Endothelial cell of umbilical vein (primary cell): ENCODE measurements around the gene DSCAML1. TPM values are rescaled to one million over a fixed set of nuclear protein-coding genes. Genes with fewer than 3 reads are reported as not detected.

Source experiments
- Bru-seq: library from RNA; stranded (reverse); fragments of 400-500 nt; gene quantifications from one replicate; lab custom pipeline; 2021; lab: Mats Ljungman, UMichigan
- BruChase-seq, 2 experiments: library from RNA; stranded (reverse); fragments of 400-500 nt; gene quantifications; one replicate each; lab custom pipeline; 2021; lab: Mats Ljungman, UMichigan
- BruUV-seq: library from RNA; stranded (reverse); fragments of 400-500 nt; replicated peaks from 2 replicates; lab custom pipeline; 2021; lab: Mats Ljungman, UMichigan
- CTCF ChIA-PET: fragments of 300-600, 350-600 bp; sonication (Branson Sonifier 250); formaldehyde crosslinking; loops from one replicate; lab custom pipeline; 2021; ENCODE audit warnings: antibody characterized with exemption, inconsistent platforms; lab: Charles Lee
- POLR2A ChIA-PET: fragments of 300-600, 350-600 bp; sonication (Branson Sonifier 250); formaldehyde crosslinking; loops from one replicate; lab custom pipeline; 2021; ENCODE audit warnings: antibody characterized with exemption, inconsistent platforms; lab: Charles Lee
- DNase-seq: peaks from one replicate; pipeline ENCODE4 v3.0.0-alpha.2; 2011; ENCODE audit warnings: low read depth, low spot score
- FAIRE-seq: peaks from 2 replicates; lab custom pipeline; 2011; peaks lifted over from hg19 to GRCh38; lab: Jason Lieb, UNC
- H2AFZ ChIP-seq: 2 replicates; pipeline ENCODE4 v1.6.0; 2012; ENCODE audit warnings: low read depth, low read length, control low read depth, inconsistent platforms
- H3K27ac ChIP-seq: 2 replicates; pipeline ENCODE4 v1.5.1; 2011; ENCODE audit warnings: low read depth, mild to moderate bottlenecking, control low read depth, low read length, moderate library complexity; ENCODE audit not compliant: insufficient read depth
- H3K27me3 ChIP-seq, 2 experiments: 2 replicates each; pipeline versions ENCODE4 v1.6.0 to v1.6.1; 2011; ENCODE audit warnings: low read length in 2 of 2, mixed read lengths in 1 of 2; ENCODE audit not compliant: control insufficient read depth in 2 of 2, insufficient read depth in 2 of 2
- H3K36me3 ChIP-seq, 2 experiments: 2 replicates in 1 of 2; 3 replicates in 1 of 2; pipeline ENCODE4 v1.5.1; 2011; ENCODE audit warnings: low read length in 2 of 2, mild to moderate bottlenecking in 1 of 2, moderate library complexity in 1 of 2; ENCODE audit not compliant: control insufficient read depth in 2 of 2, insufficient read depth in 2 of 2; ENCODE audit errors: extremely low read depth in 1 of 2
- H3K4me1 ChIP-seq: 3 replicates; pipeline ENCODE4 v1.5.1; 2011; ENCODE audit warnings: mild to moderate bottlenecking, low read length; ENCODE audit not compliant: control insufficient read depth, insufficient read depth; ENCODE audit errors: extremely low read depth
- H3K4me2 ChIP-seq: 2 replicates; pipeline ENCODE4 v1.6.1; 2011; ENCODE audit warnings: low read length, control low read depth, mixed read lengths; ENCODE audit not compliant: insufficient read depth
- H3K4me3 ChIP-seq, 3 experiments: fragments of 200-600 bp in 1 of 3; sonication (generic), shearing (Covaris generic) in 1 of 3; replicated peaks in 1 of 3; 2 replicates each; pipeline ENCODE4 v1.5.1; 2011 to 2016; ENCODE audit warnings: control low read depth in 3 of 3, low read length in 3 of 3, mild to moderate bottlenecking in 2 of 3, inconsistent platforms in 1 of 3, low read depth in 1 of 3, moderate library complexity in 1 of 3; ENCODE audit not compliant: insufficient read depth in 1 of 3
- H3K79me2 ChIP-seq: 2 replicates; pipeline ENCODE4 v1.6.0; 2012; ENCODE audit warnings: low read length, inconsistent platforms; ENCODE audit not compliant: control insufficient read depth, insufficient read depth
- H3K9ac ChIP-seq: replicated peaks from 2 replicates; pipeline ENCODE3; 2011; ENCODE audit warnings: low read length, control low read depth; ENCODE audit not compliant: insufficient read depth; ENCODE audit errors: extremely low read depth
- H3K9me1 ChIP-seq: replicated peaks from 3 replicates; pipeline ENCODE4 v1.6.0; 2011; ENCODE audit warnings: mild to moderate bottlenecking, low read length; ENCODE audit not compliant: control insufficient read depth, insufficient read depth; ENCODE audit errors: extremely low read depth
- H3K9me3 ChIP-seq: replicated peaks from 2 replicates; pipeline ENCODE4 v1.5.1; 2012; ENCODE audit warnings: low read length, inconsistent platforms; ENCODE audit not compliant: control insufficient read depth, insufficient read depth
- H4K20me1 ChIP-seq: replicated peaks from 2 replicates; pipeline ENCODE3; 2011; ENCODE audit warnings: mild to moderate bottlenecking, low read length; ENCODE audit not compliant: control insufficient read depth, insufficient read depth; ENCODE audit errors: extremely low read depth
- CTCF ChIP-seq, 2 donors: IDR thresholded peaks; 1 replicate in 1 of 2; 2 replicates in 1 of 2; pipeline ENCODE4 v1.5.1; 2011; ENCODE audit warnings: low read length in 2 of 2, mild to moderate bottlenecking in 2 of 2, moderate library complexity in 2 of 2, control low read depth in 1 of 2, inconsistent platforms in 1 of 2, low read depth in 1 of 2; ENCODE audit not compliant: insufficient read depth in 1 of 2; ENCODE audit errors: extremely low read depth in 1 of 2
- EZH2 ChIP-seq: IDR thresholded peaks from 2 replicates; pipeline ENCODE4 v1.6.1; 2012; ENCODE audit warnings: borderline replicate concordance, low read depth, mild to moderate bottlenecking, moderate library complexity, low read length, inconsistent platforms; ENCODE audit not compliant: severe bottlenecking
- MYC ChIP-seq: IDR thresholded peaks from one replicate; pipeline ENCODE4 v1.6.1; 2011; ENCODE audit warnings: mild to moderate bottlenecking, low read depth, low read length
- dilution Hi-C: fragments of 300-500 bp; cut with MboI; formaldehyde crosslinking; loops from one replicate; pipeline ENCODE4 v1.15.0; 2019; ENCODE audit warnings: low sequenced_read_pairs; ENCODE audit not compliant: extremely low pct_ligation_motif_present
- intact Hi-C: fragments of 100-400 bp; cut with micrococcal nuclease; formaldehyde crosslinking; loops from one replicate; pipeline ENCODE4 v1.10.0; 2022
- long read RNA-seq: library from polyadenylated mRNA; stranded (forward); transcript quantifications from one replicate; pipeline ENCODE4 v2.0.0, GENCODE V29; 2021
- polyA minus RNA-seq, 3 experiments: library from RNA; depleted of rRNA, polyadenylated mRNA; stranded (reverse); fragments of >200 nt; gene quantifications; 1 replicate in 1 of 3; 2 replicates in 2 of 3; pipeline ENCODE4 v1.2.3, GENCODE V29; 2011
- polyA plus RNA-seq, 4 experiments: library from polyadenylated mRNA; depleted of rRNA in 3 of 4; stranded (reverse) in 3 of 4; unstranded in 1 of 4; fragments of >200 nt; gene quantifications; 2 replicates each; pipeline versions ENCODE4 v1.2.1 to v1.2.3, GENCODE V29; 2011 to 2012; ENCODE audit warnings: missing spikeins in 1 of 4
- total RNA-seq: library from RNA; stranded (reverse); gene quantifications from 2 replicates; pipeline ENCODE4 v1.2.3, GENCODE V29; 2021

The DSCAML1 gene
- total RNA-seq (not detected in 2 replicates), polyA plus RNA-seq (not detected in 2 replicates), polyA minus RNA-seq (not detected in 2 replicates), Bru-seq, nascent RNA (percentile 0 among the genes with signal in this experiment), BruChase-seq, experiment 1, labeled RNA remaining after a 6-hour chase (percentile 1 among the genes with signal in this experiment), BruChase-seq, experiment 2, labeled RNA remaining after a 2-hour chase (percentile 1 among the genes with signal in this experiment)
- polyA plus RNA-seq (2011; cell fraction: cytosol; rRNA removed): not detected in 2 replicates
- polyA plus RNA-seq (2011; cell fraction: nucleus; rRNA removed): not detected in 2 replicates
- polyA plus RNA-seq (2012): not detected in 2 replicates
- polyA minus RNA-seq (2011; cell fraction: cytosol; rRNA and poly(A)+ RNA removed): not detected
- not detected in 2 replicates for polyA minus RNA-seq (2011; cell fraction: nucleus; rRNA and poly(A)+ RNA removed)
- long read RNA-seq: 0 reads

DNA sequence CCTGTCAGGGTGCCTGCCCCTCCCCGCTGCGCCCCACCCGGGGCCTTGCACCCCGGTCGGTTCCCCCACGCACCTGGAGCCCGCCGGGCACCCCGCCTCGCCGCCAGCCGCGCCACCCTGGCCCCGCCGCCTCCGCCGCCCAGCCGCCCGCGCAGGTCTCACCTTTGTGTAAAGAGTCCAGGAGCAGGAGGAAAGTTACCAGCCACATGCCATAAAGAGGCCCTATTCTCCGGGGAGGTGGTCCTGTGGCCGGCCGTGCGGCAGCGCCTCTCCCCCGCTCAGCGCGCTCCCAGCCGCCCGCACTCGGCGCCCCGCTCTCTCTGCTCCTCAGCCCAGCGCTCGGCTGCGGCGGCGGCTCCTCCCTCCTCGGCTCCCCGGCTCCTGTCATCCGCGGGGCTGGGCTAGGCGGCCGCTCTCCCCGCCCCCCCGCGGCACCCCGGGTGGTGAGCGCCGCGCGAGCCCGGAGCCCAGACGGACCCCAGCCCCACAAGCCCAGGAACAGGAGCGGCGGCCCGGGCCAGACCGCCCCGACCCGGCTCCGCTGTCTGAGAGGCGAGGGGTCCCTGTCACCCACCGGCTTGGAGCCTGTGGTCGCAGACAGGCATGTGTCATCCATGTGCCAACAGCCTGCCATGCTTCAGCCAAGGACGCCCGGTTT lies at the start of gene DSCAML1:
DSCAML1 (minus strand) TSS at position 345 of the 658 bp plus-strand sequence; CDS start at position 208, 137 bp downstream.
- peaks cover 44 to 46% of the 10 kb centered on the region in 2 experiments for H3K27me3 ChIP-seq
- no peaks in the 10 kb centered on the region for H3K36me3 ChIP-seq
- H4K20me1 ChIP-seq: no peaks in the 10 kb centered on the region
- TF ChIP-seq EZH2 (peak; percentile 61), MYC (no peak)
- no peak within 1 kb of the TSS for H3K9ac ChIP-seq
- FAIRE-seq: no peak
- intact Hi-C loops: no loop called here
- BruUV-seq: no TSS peak
- H3K4me1 ChIP-seq: no peaks in the 10 kb centered on the region
- no peak within 1 kb of the TSS for H2AFZ ChIP-seq
- no peak within 1 kb of the TSS for H3K4me2 ChIP-seq
- ChIA-PET POLR2A (no interaction called here), CTCF (interaction anchor here (2.6 to 3.1 kb wide), 2 partner anchors 10 to 150 kb away, joined by 10 to 22 read pairs; no protein-coding TSS in a partner anchor)
- no peaks in the 10 kb centered on the region for H3K9me3 ChIP-seq
- H3K27ac ChIP-seq: no peak within 1 kb of the TSS
- no peak within 1 kb of the TSS for H3K4me3 ChIP-seq
- dilution Hi-C loops: no loop called here
- no peak for DNase-seq
- no peaks in the 10 kb centered on the region for H3K79me2 ChIP-seq
- H3K9me1 ChIP-seq: no peaks in the 10 kb centered on the region

DNA sequence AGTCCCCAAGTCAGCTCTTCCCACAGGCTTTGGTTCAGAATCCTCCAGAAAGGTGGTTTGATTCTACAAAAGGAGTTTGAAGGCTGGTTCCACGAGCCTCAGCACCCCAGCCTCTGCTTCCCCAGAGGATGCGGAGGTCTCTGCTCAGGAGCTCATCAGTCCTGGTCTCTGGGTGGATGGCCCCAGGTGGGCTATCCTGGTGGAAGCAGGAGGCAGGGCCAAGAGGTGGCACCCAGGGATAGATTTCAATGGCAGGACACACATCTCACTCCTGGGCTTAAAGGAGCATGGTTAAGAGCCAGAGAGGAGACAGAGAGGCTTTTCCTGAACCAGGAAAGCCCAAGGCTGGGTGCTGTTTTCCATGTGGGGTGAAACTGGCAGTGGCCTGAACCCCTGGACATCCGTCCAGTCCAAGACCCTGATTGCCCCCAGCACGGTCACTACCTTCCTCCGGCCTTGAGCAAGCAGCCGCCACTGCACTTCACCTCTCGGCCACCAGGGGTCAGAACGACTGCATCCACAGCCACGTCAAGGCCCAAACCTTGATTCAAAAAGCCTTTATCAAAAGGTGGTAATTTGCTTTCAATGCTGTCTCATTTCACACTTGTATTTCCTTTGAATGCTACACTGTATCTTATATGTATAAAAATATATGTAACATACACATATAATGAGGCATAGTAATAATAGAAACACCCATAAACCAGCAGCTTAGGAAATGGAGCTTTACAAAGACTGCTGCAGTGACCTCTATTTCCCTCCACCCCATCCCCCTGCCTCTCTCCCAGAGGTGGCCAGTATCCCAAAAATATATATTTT lies 46.9 kb upstream of the DSCAML1 start:
- dilution Hi-C loops: no loop called here
- DNase-seq: peak; percentile 69
- POLR2A ChIA-PET: no interaction called here

More for the DNA sequence above, 46.9 kb upstream of the DSCAML1 start:
- H2AFZ ChIP-seq: no peak overlapping the region
- no peaks in the 10 kb centered on the region for H3K9me3 ChIP-seq
- H3K9ac ChIP-seq: no peak overlapping the region
- H3K4me2 ChIP-seq: no peak overlapping the region
- peak; percentile 92 to 95 for TF ChIP-seq CTCF (IDR thresholded peaks at IDR 0.05; ENCODE audit: extremely low read depth in 1 of 2, insufficient read depth in 1 of 2, low read depth in 1 of 2, low read length in 2 of 2)
- no peak for TF ChIP-seq EZH2
- H4K20me1 ChIP-seq: no peaks in the 10 kb centered on the region
- H3K9me1 ChIP-seq: no peaks in the 10 kb centered on the region
- BruUV-seq: no TSS peak
- CTCF ChIA-PET: interaction anchor here (0.6 to 7.8 kb wide), 16 partner anchors 10 to 210 kb away, joined by 3 to 229 read pairs (median 4); partner anchors contain the start of gene FXYD2
- no peaks in the 10 kb centered on the region for H3K79me2 ChIP-seq
- peaks cover 0 to 2% of the 10 kb centered on the region in 2 experiments for H3K27me3 ChIP-seq
- intact Hi-C loops: loop anchor here (1.0 kb wide), 6 partner anchors 20 to 209 kb away; partner anchors contain the start of genes FXYD2 and IL10RA
- no peaks in the 10 kb centered on the region for H3K4me1 ChIP-seq
- no peaks in the 10 kb centered on the region for H3K36me3 ChIP-seq
- H3K4me3 ChIP-seq: no peak overlapping the region
- peak; percentile 92 for FAIRE-seq
- no peak overlapping the region for H3K27ac ChIP-seq
